KOPT-K1 (cell line): ENCODE results near the gene UNC13D.
"Not testable (repeated sequence)": the region's sequence is repeated elsewhere in the genome, so short reads cannot be mapped to it uniquely, and the experiment has no call there.

ENCODE experiments used
- H3K27ac ChIP-seq: fragments of 200-600 bp; sonication (generic); 2 replicates; pipeline ENCODE4 v1.5.1; 2016; ENCODE audit warnings: antibody characterized with exemption, mild to moderate bottlenecking, low read depth, low read length; ENCODE audit not compliant: poor library complexity, severe bottlenecking
- H3K36me3 ChIP-seq: fragments of 200-600 bp; sonication (generic); 2 replicates; pipeline ENCODE4 v1.5.1; 2017; ENCODE audit warnings: antibody characterized with exemption, mild to moderate bottlenecking, low read length, moderate library complexity; ENCODE audit not compliant: insufficient read depth
- H3K9me3 ChIP-seq: fragments of 200-600 bp; sonication (generic); 2 replicates; pipeline ENCODE4 v1.5.1; 2017; ENCODE audit warnings: antibody characterized with exemption, low read length, mild to moderate bottlenecking; ENCODE audit not compliant: insufficient read depth, poor library complexity, severe bottlenecking

UNC13D gene

GRCh38 chr17:75877752-75878173 is 33.6 kb upstream of the UNC13D start:
- Histone ChIP-seq H3K27ac (no peak overlapping the region), H3K9me3 (no peaks in the 10 kb centered on the region), H3K36me3 (no peaks in the 10 kb centered on the region)

GRCh38 chr17:75876938-75877751 is 32.9 kb upstream of the UNC13D start:
- Histone ChIP-seq H3K36me3 (no peaks in the 10 kb centered on the region), H3K27ac (peak overlapping the region; percentile 75)

DNA sequence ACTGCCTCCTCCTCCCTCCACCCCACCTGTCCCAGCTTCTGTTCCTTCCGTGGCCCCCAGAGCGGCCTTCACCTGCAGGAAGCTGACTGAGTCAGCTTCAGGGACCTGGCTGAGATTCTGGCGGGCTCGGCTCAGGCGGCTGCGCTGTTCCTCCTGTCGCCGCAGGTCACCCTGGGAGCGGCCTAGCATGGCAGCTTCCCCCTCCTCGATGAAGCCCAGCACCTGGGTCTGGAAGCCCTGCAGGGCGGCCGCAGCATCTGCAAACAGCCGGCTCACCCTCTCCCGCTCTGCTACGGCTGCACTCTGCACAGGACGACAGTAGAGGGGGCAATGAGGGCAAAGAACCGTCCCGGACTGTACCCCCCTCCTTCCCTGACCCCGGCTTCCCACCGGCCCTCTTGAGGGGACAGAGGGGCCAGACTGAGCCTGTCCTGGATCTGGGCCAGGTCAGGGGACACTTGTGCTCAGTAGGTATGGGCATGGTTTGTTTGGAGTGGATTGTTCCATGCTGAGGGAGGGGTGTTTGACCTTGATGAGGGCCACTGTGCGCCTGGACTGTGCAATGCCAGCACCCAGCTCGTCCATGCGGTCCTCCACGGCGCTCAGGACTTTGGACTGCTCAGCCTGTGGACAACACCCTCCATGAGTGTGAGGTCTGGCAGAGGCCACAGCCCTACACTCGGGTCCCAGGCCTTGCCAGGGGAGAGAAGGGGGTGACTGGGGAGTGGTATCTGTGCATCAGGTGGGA is 32.2 kb upstream of the UNC13D start:
- no peaks in the 10 kb centered on the region for H3K36me3 ChIP-seq
- peak overlapping the region; percentile 75 for H3K27ac ChIP-seq

More at GRCh38 chr17:75876938-75877751, 32.9 kb upstream of the UNC13D start:
- no peaks in the 10 kb centered on the region for H3K9me3 ChIP-seq

DNA sequence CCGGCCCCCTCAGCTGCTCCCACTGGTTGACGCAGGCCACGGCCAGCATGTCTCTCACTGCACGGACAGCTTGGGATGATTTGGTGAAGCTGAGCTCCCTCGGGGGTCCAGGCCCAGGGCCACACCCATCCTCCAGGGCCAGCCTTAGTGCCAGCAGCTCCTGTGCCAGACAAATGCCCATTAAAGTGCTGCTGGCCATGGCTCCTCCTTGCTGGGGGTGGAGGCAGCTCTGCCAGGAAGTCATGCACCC is 31.7 kb upstream of the UNC13D start:
- no peaks in the 10 kb centered on the region for H3K9me3 ChIP-seq
- H3K36me3 ChIP-seq: no peaks in the 10 kb centered on the region
- H3K27ac ChIP-seq: peak overlapping the region; percentile 75

More for the DNA sequence above, 32.2 kb upstream of the UNC13D start:
- no peaks in the 10 kb centered on the region for H3K9me3 ChIP-seq

DNA sequence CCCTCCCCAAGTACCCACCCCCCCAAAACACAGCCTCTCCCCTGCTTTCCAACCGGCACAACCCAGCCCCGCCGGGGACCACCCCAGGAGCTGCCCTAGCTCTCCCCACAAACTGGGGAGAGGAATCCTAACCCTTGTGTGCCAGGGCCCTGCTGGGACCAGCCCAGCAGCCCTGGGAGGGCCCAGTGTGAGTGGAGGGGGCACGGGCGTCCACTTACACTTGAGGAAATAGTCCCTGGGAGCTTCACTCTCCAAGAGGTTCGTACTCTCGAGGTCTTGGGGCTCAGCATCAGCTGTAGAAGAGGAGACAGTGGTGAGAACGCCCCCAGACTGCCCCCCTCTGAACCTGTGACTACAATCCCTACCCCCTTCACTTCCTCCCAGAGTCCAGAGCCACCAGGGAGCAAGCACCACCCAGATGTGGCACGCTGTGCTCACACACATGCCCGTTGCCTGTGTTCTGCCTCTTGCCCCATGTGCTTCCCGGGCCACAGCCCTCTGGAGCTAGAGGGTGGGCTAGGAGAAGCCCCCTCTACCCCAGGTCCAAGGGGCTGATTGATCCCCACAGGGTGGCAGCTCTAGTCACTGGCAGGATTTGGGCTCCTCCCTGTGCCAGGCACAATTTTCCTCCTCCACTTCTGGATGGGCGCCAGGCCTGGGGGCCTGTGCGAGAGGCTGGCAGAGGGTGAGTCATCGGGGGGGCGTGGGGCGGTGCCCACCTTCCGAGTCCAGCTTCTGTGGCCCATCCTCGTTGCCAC is 31.2 kb upstream of the UNC13D start:
- H3K36me3 ChIP-seq: no peaks in the 10 kb centered on the region
- peak overlapping the region; percentile 75 for H3K27ac ChIP-seq
- no peaks in the 10 kb centered on the region for H3K9me3 ChIP-seq

DNA sequence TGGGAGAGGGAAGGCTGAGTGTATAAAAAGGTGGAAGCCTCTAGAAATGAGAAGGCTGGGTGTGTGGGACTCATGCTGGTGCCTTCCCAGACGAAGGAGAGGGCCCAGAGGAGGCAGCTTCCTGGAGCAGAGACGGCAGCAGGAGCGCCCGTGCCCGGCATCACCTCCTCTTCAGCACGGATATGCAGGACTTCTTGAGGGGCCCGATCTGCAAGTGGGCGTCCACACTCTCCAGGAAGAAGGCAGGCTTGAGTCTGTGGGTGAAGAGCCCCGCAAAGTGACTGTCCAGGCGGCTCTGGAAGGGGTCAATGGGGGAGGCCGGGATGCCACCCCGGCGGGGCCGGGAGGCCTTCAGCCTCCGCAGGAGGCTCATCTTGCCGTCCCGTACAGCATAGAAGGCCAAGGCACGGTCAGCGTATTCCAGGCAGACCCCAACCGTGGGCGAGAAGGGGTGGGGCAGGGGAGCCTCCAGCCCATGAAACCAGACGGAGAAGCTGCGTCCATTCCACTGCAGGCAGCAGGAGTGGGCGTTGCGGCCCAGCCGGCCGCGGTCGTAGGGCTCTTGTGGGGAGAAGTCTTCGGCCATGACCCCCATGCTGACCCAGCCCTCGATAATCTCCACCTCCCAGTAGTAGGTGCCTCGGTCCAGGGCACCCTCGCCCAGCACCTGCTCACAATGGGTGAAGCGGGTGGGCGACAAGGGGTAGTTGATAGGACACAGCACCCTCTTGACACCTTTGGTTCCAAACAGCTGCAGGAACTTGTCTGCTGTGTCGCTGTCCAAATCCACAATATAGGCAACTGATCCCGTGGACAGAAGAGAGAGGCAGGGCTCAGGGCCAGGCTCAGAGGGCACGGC is 30.3 kb upstream of the UNC13D start:
- Histone ChIP-seq H3K36me3 (no peaks in the 10 kb centered on the region), H3K9me3 (no peaks in the 10 kb centered on the region), H3K27ac (peak overlapping the region; percentile 75)

- H3K27ac ChIP-seq: no peak overlapping the region
- H3K36me3 ChIP-seq: no peaks in the 10 kb centered on the region
- H3K9me3 ChIP-seq: no peaks in the 10 kb centered on the region
Measured at GRCh38 chr17:75873587-75874322, 29.6 kb upstream of the UNC13D start.

GRCh38 chr17:75872434-75873351 is 28.5 kb upstream of the UNC13D start:
- H3K27ac ChIP-seq: peak overlapping the region; percentile 35
- H3K36me3 ChIP-seq: no peaks in the 10 kb centered on the region

GRCh38 chr17:75870228-75870627 is 26.0 kb upstream of the UNC13D start:
- H3K27ac ChIP-seq, H3K36me3 ChIP-seq, H3K9me3 ChIP-seq: not testable (repeated sequence)

More at GRCh38 chr17:75872434-75873351, 28.5 kb upstream of the UNC13D start:
- no peaks in the 10 kb centered on the region for H3K9me3 ChIP-seq

- H3K27ac ChIP-seq: no peak overlapping the region
- H3K9me3 ChIP-seq: no peaks in the 10 kb centered on the region
Measured at GRCh38 chr17:75869282-75870141, 25.3 kb upstream of the UNC13D start.

GRCh38 chr17:75868730-75869281 is 24.6 kb upstream of the UNC13D start:
- not testable (repeated sequence) for H3K27ac ChIP-seq, H3K36me3 ChIP-seq, H3K9me3 ChIP-seq

More at GRCh38 chr17:75869282-75870141, 25.3 kb upstream of the UNC13D start:
- no peaks in the 10 kb centered on the region for H3K36me3 ChIP-seq

GRCh38 chr17:75865404-75866188 is 21.4 kb upstream of the UNC13D start:
- peak overlapping the region; percentile 45 for H3K27ac ChIP-seq
- H3K36me3 ChIP-seq, H3K9me3 ChIP-seq: not testable (repeated sequence)
